K562 (cell line): ENCODE measurements around the gene RALGPS1. TPM values are rescaled to one million over a fixed set of nuclear protein-coding genes. Genes with fewer than 3 reads are reported as not detected.

Experiments
- ATAC-seq: fragments of 200-7000 bp; cut with Tn5 transposase; 3 replicates; pipeline ENCODE4 v1.9.1; 2020; ENCODE audit warnings: moderate library complexity
- BruUV-seq: library from RNA; stranded (reverse); fragments of 400-500 nt; replicated peaks from 2 replicates; lab custom pipeline; 2021; lab: Mats Ljungman, UMichigan
- CTCF ChIA-PET: fragments of 300-600 bp; formaldehyde crosslinking; extraction: SDS; loops from one replicate; lab custom pipeline; 2021; ENCODE audit warnings: low intra/inter-chr PET ratio; lab: Yijun Ruan, JAX
- POLR2A ChIA-PET: fragments of 300-600, 350-650 bp; sonication (Branson Sonifier 250); formaldehyde crosslinking; extraction: SDS; loops from one replicate; lab custom pipeline; 2021; ENCODE audit warnings: antibody characterized with exemption, inconsistent platforms; lab: Yijun Ruan, JAX
- DNase-seq, 4 experiments: peaks; one replicate each; pipeline versions ENCODE4 v3.0.0 to v3.0.0-alpha.2; 2011 to 2018; ENCODE audit warnings: low spot score in 3 of 4, mixed read lengths in 3 of 4; ENCODE audit errors: extremely low read depth in 1 of 4
- FAIRE-seq: peaks from 2 replicates; lab custom pipeline; 2011; peaks lifted over from hg19 to GRCh38; lab: Jason Lieb, UNC
- H2AFZ ChIP-seq: 2 replicates; pipeline ENCODE4 v1.6.0; 2011; ENCODE audit warnings: low read depth, low read length, control low read depth, inconsistent platforms
- H3K27ac ChIP-seq: fragments of 200-600 bp; 3 replicates; pipeline ENCODE4 v1.8.0; 2011; ENCODE audit warnings: low read depth, mild to moderate bottlenecking, control low read depth, inconsistent platforms, low read length, moderate library complexity, mixed read lengths; ENCODE audit errors: extremely low read depth
- H3K27me3 ChIP-seq, 2 experiments: fragments of 300-600 bp in 1 of 2; 2 replicates in 1 of 2; 3 replicates in 1 of 2; pipeline versions ENCODE4 v1.6.0 to v1.8.0; 2011; ENCODE audit warnings: inconsistent platforms in 2 of 2, low read length in 2 of 2, mild to moderate bottlenecking in 1 of 2, mixed read lengths in 1 of 2, moderate library complexity in 1 of 2; ENCODE audit not compliant: control insufficient read depth in 2 of 2, insufficient read depth in 2 of 2
- H3K36me3 ChIP-seq: fragments of 300-600 bp; 3 replicates; pipeline ENCODE4 v1.8.0; 2011; ENCODE audit warnings: mild to moderate bottlenecking, low read length, inconsistent platforms; ENCODE audit not compliant: control insufficient read depth, insufficient read depth
- H3K4me1 ChIP-seq, 2 experiments: fragments of 200-600 bp in 1 of 2; replicated peaks in 1 of 2; 2 replicates in 1 of 2; 3 replicates in 1 of 2; pipeline versions ENCODE4 v1.5.1 to v1.8.0; 2011; ENCODE audit warnings: inconsistent platforms in 2 of 2, low read length in 2 of 2, mild to moderate bottlenecking in 1 of 2, mixed read lengths in 1 of 2, moderate library complexity in 1 of 2; ENCODE audit not compliant: control insufficient read depth in 2 of 2, insufficient read depth in 2 of 2
- H3K4me2 ChIP-seq: 2 replicates; pipeline ENCODE4 v1.6.1; 2011; ENCODE audit warnings: low read length, control low read depth, inconsistent platforms, mixed read lengths; ENCODE audit not compliant: insufficient read depth
- H3K4me3 ChIP-seq: fragments of 200-600 bp; sonication (generic), shearing (Covaris generic); 2 replicates; pipeline ENCODE4 v1.5.1; 2016; ENCODE audit warnings: control low read depth, inconsistent platforms
- H3K79me2 ChIP-seq: fragments of 200-600 bp; 3 replicates; pipeline ENCODE4 v1.8.0; 2011; ENCODE audit warnings: low read length, inconsistent platforms; ENCODE audit not compliant: control insufficient read depth, insufficient read depth
- H3K9ac ChIP-seq, 2 experiments: 2 replicates each; pipeline versions ENCODE4 v1.6.0 to v1.6.1; 2011; ENCODE audit warnings: low read depth in 2 of 2, low read length in 2 of 2, control low read depth in 1 of 2, inconsistent platforms in 1 of 2, mild to moderate bottlenecking in 1 of 2, mixed read lengths in 1 of 2; ENCODE audit not compliant: insufficient read depth in 1 of 2
- H3K9me1 ChIP-seq: one replicate; pipeline ENCODE4 v1.6.0; 2011; ENCODE audit warnings: inconsistent platforms, mild to moderate bottlenecking, low read length, moderate library complexity; ENCODE audit not compliant: control insufficient read depth, insufficient read depth
- H3K9me3 ChIP-seq: replicated peaks from 2 replicates; pipeline ENCODE4 v1.5.1; 2011; ENCODE audit warnings: low read depth, low read length, inconsistent platforms; ENCODE audit not compliant: control insufficient read depth, insufficient read depth
- H4K20me1 ChIP-seq: replicated peaks from 2 replicates; pipeline ENCODE4 v1.6.1; 2011; ENCODE audit warnings: low read length, inconsistent platforms, mixed read lengths; ENCODE audit not compliant: control insufficient read depth, insufficient read depth
- BHLHE40 ChIP-seq: IDR thresholded peaks from 2 replicates; pipeline ENCODE4 v1.6.1; 2011; ENCODE audit warnings: low read length, improper control_type of control experiment
- COPS2 ChIP-seq: fragments of 450-650 bp; conservative IDR thresholded peaks from 2 replicates; pipeline ENCODE4 v1.6.1; 2016; ENCODE audit warnings: mild to moderate bottlenecking, moderate library complexity
- ESRRA ChIP-seq: fragments of 450-650 bp; IDR thresholded peaks from 2 replicates; pipeline ENCODE4 v1.6.1; 2014; ENCODE audit warnings: low read depth, mild to moderate bottlenecking, moderate library complexity, borderline replicate concordance
- ETS2 ChIP-seq: IDR thresholded peaks from 2 replicates; pipeline ENCODE4 v1.6.1; 2016; ENCODE audit warnings: borderline replicate concordance, missing genetic modification characterization, mild to moderate bottlenecking, moderate library complexity, missing compliant biosample characterization; ENCODE audit not compliant: poor library complexity, severe bottlenecking
- FOXK1 ChIP-seq: sonication (generic); formaldehyde crosslinking; IDR thresholded peaks from 2 replicates; pipeline ENCODE4 v1.8.0; 2022; ENCODE audit warnings: missing genetic modification reagents, mild to moderate bottlenecking, borderline replicate concordance
- HLTF ChIP-seq: fragments of 450-650 bp; IDR thresholded peaks from 2 replicates; pipeline ENCODE4 v1.6.1; 2016
- LEF1 ChIP-seq: fragments of 450-650 bp; IDR thresholded peaks from 2 replicates; pipeline ENCODE4 v1.6.1; 2016; ENCODE audit warnings: mild to moderate bottlenecking
- MCM2 ChIP-seq: fragments of 450-650 bp; IDR thresholded peaks from 2 replicates; pipeline ENCODE4 v1.6.1; 2017; ENCODE audit warnings: low read depth, mild to moderate bottlenecking
- NR2C2 ChIP-seq, 2 experiments: fragments of 200-800 bp in 1 of 2; sonication (Bioruptor generic) in 1 of 2; sonication (generic) in 1 of 2; formaldehyde crosslinking in 1 of 2; IDR thresholded peaks; 2 replicates each; pipeline versions ENCODE4 v1.6.1 to v1.8.0; 2016 to 2022; ENCODE audit warnings: mild to moderate bottlenecking in 1 of 2, missing compliant biosample characterization in 1 of 2, missing genetic modification characterization in 1 of 2, missing genetic modification reagents in 1 of 2
- SREBF1 ChIP-seq: fragments of 150-350 bp; IDR thresholded peaks from 2 replicates; pipeline ENCODE4 v1.6.1; 2014; ENCODE audit warnings: antibody characterized with exemption, low read depth, low read length, borderline replicate concordance
- SREBF2 ChIP-seq: sonication (generic); formaldehyde crosslinking; IDR thresholded peaks from 2 replicates; pipeline ENCODE4 v1.4.0; 2020; ENCODE audit warnings: mild to moderate bottlenecking, missing genetic modification reagents
- ZNF184 ChIP-seq: sonication (generic); formaldehyde crosslinking; IDR thresholded peaks from 2 replicates; pipeline ENCODE4 v1.5.0; 2020; ENCODE audit warnings: missing genetic modification reagents
- ZNF311 ChIP-seq: fragments of 250-450 bp; sonication (Bioruptor Pico); IDR thresholded peaks from 2 replicates; pipeline ENCODE4 v1.4.0; 2020; ENCODE audit warnings: mild to moderate bottlenecking, moderate library complexity
- ZNF696 ChIP-seq: fragments of 250-450 bp; sonication (Bioruptor Pico); conservative IDR thresholded peaks from 2 replicates; pipeline ENCODE4 v1.4.0; 2020; ENCODE audit warnings: mild to moderate bottlenecking, moderate library complexity
- WGBS: fragments of 100-300 bp; shearing (Covaris generic); methylation state at CpG from one replicate; pipeline ENCODE4 v1.1.6; 2016; ENCODE audit warnings: low coverage, mixed read lengths; ENCODE audit not compliant: insufficient coverage; ENCODE audit errors: missing lambda C conversion rate; 5-methylcytosine and 5-hydroxymethylcytosine counted together
- in situ Hi-C: fragments of 300-500 bp; cut with MboI; formaldehyde crosslinking; loops from 4 replicates; pipeline ENCODE4 v1.15.0; 2018; ENCODE audit warnings: inconsistent platforms, mixed read lengths
- intact Hi-C: fragments of 100-400 bp; cut with micrococcal nuclease; formaldehyde crosslinking; loops from 2 replicates; pipeline ENCODE4 v1.14.2; 2022
- polyA plus RNA-seq, 8 experiments: library from polyadenylated mRNA; depleted of rRNA in 4 of 8; stranded (reverse) in 5 of 8; unstranded in 3 of 8; fragments of >200 nt; fragmentation: Nextera tagmentation in 2 of 8; fragmentation: Illumina TruSeq in 1 of 8; extraction: Ambion mirVana in 2 of 8; extraction: Trizol in 1 of 8; gene quantifications; 2 replicates each; pipeline versions ENCODE4 v1.2.1 to v1.2.3, GENCODE V29; 2011 to 2014; ENCODE audit warnings: inconsistent platforms in 1 of 8, missing spikeins in 1 of 8
- total RNA-seq, 7 experiments: library from RNA; depleted of rRNA in 6 of 7; stranded (reverse); fragments of >200 nt in 6 of 7; fragmentation: Illumina TruSeq in 2 of 7; extraction: Trizol in 2 of 7; gene quantifications; 2 replicates each; pipeline versions ENCODE4 v1.2.1 to v1.2.3, GENCODE V29; 2011 to 2021; ENCODE audit warnings: low replicate concordance in 1 of 7
- TF ChIP-seq, protein P1 (sequence below): sonication (generic); formaldehyde crosslinking; IDR thresholded peaks from 2 replicates; pipeline ENCODE4 v1.8.1; 2023; ENCODE audit warnings: mild to moderate bottlenecking, missing genetic modification reagents, moderate library complexity
- TF ChIP-seq, protein P2 (sequence below): IDR thresholded peaks from 2 replicates; pipeline ENCODE4 v1.6.1; 2011; ENCODE audit not compliant: insufficient read length; ENCODE audit errors: extremely low read depth
- TF ChIP-seq, protein P3 (sequence below): sonication (generic); formaldehyde crosslinking; IDR thresholded peaks from 2 replicates; pipeline ENCODE4 v1.8.1; 2023; ENCODE audit warnings: mild to moderate bottlenecking, missing genetic modification reagents

RALGPS1 gene
- total and polyA plus RNA-seq, 9 of the 15 experiments (the other 6 are each of a cell fraction or from before 2014, with no cell fraction given), result 0.04 to 2.6 (median 1.5) TPM

DNA sequence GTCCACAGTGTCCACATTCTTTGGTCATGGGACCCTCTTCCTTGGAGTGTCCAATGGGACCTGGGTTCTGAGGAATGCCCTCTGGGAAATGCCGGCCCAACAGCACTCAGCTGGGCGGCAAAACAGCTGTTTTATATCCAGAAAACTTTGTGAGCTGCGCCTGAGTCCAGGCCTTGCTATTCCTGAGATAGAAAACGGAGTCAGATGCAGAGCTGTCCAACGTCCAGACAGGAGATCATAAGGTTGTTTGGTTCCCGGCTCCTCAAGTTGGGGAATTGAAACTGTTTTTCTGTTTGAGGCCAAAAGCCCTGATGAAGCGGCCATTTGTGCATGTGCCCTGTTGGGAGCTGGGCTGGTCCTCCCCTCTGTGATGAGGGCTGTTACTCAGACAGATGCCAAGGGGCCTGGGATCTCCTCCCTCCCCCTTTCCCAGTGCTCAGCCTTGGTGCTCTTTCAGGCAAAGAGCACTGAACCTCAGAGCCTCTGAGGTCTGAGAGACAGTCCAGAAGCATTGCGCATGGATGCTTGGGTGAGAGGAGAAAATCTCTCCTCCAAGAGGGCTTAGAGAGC is 283.4 kb downstream of the RALGPS1 start:
- 28% methylated on average over 8 of the region's 8 CpGs for WGBS
- TF ChIP-seq MCM2, result no peak
- no peak for TF ChIP-seq HLTF
- TF ChIP-seq FOXK1, result no peak
- TF ChIP-seq, protein P1, sequence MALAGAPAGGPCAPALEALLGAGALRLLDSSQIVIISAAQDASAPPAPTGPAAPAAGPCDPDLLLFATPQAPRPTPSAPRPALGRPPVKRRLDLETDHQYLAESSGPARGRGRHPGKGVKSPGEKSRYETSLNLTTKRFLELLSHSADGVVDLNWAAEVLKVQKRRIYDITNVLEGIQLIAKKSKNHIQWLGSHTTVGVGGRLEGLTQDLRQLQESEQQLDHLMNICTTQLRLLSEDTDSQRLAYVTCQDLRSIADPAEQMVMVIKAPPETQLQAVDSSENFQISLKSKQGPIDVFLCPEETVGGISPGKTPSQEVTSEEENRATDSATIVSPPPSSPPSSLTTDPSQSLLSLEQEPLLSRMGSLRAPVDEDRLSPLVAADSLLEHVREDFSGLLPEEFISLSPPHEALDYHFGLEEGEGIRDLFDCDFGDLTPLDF, result no peak
- TF ChIP-seq SREBF2, result no peak
- TF ChIP-seq ZNF696 (CRISPR knock-in tag), result no peak
- TF ChIP-seq, protein P2, sequence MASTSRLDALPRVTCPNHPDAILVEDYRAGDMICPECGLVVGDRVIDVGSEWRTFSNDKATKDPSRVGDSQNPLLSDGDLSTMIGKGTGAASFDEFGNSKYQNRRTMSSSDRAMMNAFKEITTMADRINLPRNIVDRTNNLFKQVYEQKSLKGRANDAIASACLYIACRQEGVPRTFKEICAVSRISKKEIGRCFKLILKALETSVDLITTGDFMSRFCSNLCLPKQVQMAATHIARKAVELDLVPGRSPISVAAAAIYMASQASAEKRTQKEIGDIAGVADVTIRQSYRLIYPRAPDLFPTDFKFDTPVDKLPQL, result no peak
- TF ChIP-seq ZNF311 (CRISPR knock-in tag), result no peak
- no peak for TF ChIP-seq NR2C2 (CRISPR knock-in tag; IDR thresholded peaks at IDR 0.05)
- TF ChIP-seq NR2C2 (tag; IDR thresholded peaks at IDR 0.05), result no peak
- no peak for TF ChIP-seq ESRRA
- no peak for TF ChIP-seq SREBF1
- no peak for TF ChIP-seq COPS2
- TF ChIP-seq ZNF184 (CRISPR knock-in tag), result no peak
- TF ChIP-seq ETS2 (tag), result no peak
- no peak for TF ChIP-seq LEF1
- TF ChIP-seq, protein P3, sequence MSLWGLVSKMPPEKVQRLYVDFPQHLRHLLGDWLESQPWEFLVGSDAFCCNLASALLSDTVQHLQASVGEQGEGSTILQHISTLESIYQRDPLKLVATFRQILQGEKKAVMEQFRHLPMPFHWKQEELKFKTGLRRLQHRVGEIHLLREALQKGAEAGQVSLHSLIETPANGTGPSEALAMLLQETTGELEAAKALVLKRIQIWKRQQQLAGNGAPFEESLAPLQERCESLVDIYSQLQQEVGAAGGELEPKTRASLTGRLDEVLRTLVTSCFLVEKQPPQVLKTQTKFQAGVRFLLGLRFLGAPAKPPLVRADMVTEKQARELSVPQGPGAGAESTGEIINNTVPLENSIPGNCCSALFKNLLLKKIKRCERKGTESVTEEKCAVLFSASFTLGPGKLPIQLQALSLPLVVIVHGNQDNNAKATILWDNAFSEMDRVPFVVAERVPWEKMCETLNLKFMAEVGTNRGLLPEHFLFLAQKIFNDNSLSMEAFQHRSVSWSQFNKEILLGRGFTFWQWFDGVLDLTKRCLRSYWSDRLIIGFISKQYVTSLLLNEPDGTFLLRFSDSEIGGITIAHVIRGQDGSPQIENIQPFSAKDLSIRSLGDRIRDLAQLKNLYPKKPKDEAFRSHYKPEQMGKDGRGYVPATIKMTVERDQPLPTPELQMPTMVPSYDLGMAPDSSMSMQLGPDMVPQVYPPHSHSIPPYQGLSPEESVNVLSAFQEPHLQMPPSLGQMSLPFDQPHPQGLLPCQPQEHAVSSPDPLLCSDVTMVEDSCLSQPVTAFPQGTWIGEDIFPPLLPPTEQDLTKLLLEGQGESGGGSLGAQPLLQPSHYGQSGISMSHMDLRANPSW, result no peak
- TF ChIP-seq BHLHE40, result no peak

More for the DNA sequence above, 283.4 kb downstream of the RALGPS1 start:
- ATAC-seq, result no peak
- no TSS peak for BruUV-seq
- Histone ChIP-seq H3K36me3 (no peaks in the 10 kb centered on the region), H3K9me1 (no peaks in the 10 kb centered on the region), H3K4me3 (no peak overlapping the region), H3K9ac (no peak overlapping the region), H4K20me1 (peaks cover 11% of the 10 kb centered on the region), H3K27me3 (peaks cover 0 to 70% of the 10 kb centered on the region in 2 experiments; a peak in 3 of 5 replicates), H3K27ac (no peak overlapping the region), H3K9me3 (no peaks in the 10 kb centered on the region), H3K4me1 (peaks cover 0 to 10% of the 10 kb centered on the region in 2 experiments; a peak in 1 of 5 replicates), H3K79me2 (no peaks in the 10 kb centered on the region), H3K4me2 (no peak overlapping the region), H2AFZ (no peak overlapping the region)
- CTCF ChIA-PET, result interaction anchor here (4.4 kb wide), 1 partner anchor 256 kb away, joined by 85 read pairs; no protein-coding TSS in a partner anchor
- POLR2A ChIA-PET, result interaction anchor here (0.6 to 1.4 kb wide), 7 partner anchors 9 to 381 kb away, joined by 3 to 4 read pairs (median 3); no protein-coding TSS in a partner anchor
- FAIRE-seq, result no peak
- in situ Hi-C loops, result no loop called here
- DNase-seq, result no peak
- intact Hi-C loops, result no loop called here
